PC-3 (cell line): ENCODE measurements around the gene C19orf53.

Experiments used
- EZH2 ChIP-seq: fragments of 300-600 bp; sonication (generic); IDR thresholded peaks from one replicate; pipeline ENCODE4 v1.6.1; 2017; ENCODE audit warnings: antibody characterized with exemption, mild to moderate bottlenecking, low read length; ENCODE audit not compliant: unreplicated experiment
- TF ChIP-seq, protein P1 (sequence below): fragments of 300-600 bp; sonication (generic); conservative IDR thresholded peaks from 2 replicates; pipeline ENCODE4 v1.5.1; 2017; ENCODE audit warnings: antibody characterized with exemption, low read depth, mild to moderate bottlenecking, low read length

GRCh38 chr19:13823901-13824300, 49.6 kb downstream of the C19orf53 start:
- TF ChIP-seq, protein P1, sequence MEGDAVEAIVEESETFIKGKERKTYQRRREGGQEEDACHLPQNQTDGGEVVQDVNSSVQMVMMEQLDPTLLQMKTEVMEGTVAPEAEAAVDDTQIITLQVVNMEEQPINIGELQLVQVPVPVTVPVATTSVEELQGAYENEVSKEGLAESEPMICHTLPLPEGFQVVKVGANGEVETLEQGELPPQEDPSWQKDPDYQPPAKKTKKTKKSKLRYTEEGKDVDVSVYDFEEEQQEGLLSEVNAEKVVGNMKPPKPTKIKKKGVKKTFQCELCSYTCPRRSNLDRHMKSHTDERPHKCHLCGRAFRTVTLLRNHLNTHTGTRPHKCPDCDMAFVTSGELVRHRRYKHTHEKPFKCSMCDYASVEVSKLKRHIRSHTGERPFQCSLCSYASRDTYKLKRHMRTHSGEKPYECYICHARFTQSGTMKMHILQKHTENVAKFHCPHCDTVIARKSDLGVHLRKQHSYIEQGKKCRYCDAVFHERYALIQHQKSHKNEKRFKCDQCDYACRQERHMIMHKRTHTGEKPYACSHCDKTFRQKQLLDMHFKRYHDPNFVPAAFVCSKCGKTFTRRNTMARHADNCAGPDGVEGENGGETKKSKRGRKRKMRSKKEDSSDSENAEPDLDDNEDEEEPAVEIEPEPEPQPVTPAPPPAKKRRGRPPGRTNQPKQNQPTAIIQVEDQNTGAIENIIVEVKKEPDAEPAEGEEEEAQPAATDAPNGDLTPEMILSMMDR, result no peak
- no peak for TF ChIP-seq EZH2
